Stomach (tissue), 4 donors: ENCODE results near the gene NCAPG.

Experiments
- EP300 ChIP-seq: sonication (generic); formaldehyde crosslinking; IDR thresholded peaks from one replicate; pipeline ENCODE4 v1.6.1; 2017; ENCODE audit warnings: antibody characterized with exemption
- TF ChIP-seq, protein P1 (sequence below), 7 experiments: fragments of 450-650 bp in 4 of 7; fragments of 200-600 bp in 3 of 7; sonication (generic) in 3 of 7; IDR thresholded peaks; one replicate each; pipeline ENCODE4 v1.5.1; 2016 to 2019; ENCODE audit warnings: antibody characterized with exemption in 7 of 7, control low read depth in 2 of 7, mild to moderate bottlenecking in 1 of 7

DNA sequence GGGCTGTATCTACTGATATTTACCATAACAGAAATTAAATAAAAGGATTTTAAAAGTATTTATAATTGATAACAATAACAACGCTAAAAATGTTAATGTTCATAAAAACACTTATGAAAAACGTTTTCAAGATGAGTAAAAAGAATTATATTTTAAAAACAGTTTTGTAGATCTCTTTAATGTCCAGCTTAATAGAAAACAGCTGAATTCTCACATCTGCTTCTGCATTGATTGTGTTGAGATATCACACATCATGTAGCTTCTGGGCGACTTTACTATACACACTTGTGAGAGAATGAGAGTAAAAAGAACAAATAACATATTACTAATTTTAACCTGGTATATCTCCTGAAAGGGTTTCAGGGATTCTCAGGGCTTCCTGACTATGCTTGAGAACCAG lies 83.6 kb downstream of the NCAPG start:
- TF ChIP-seq EP300: no peak
- TF ChIP-seq, protein P1, sequence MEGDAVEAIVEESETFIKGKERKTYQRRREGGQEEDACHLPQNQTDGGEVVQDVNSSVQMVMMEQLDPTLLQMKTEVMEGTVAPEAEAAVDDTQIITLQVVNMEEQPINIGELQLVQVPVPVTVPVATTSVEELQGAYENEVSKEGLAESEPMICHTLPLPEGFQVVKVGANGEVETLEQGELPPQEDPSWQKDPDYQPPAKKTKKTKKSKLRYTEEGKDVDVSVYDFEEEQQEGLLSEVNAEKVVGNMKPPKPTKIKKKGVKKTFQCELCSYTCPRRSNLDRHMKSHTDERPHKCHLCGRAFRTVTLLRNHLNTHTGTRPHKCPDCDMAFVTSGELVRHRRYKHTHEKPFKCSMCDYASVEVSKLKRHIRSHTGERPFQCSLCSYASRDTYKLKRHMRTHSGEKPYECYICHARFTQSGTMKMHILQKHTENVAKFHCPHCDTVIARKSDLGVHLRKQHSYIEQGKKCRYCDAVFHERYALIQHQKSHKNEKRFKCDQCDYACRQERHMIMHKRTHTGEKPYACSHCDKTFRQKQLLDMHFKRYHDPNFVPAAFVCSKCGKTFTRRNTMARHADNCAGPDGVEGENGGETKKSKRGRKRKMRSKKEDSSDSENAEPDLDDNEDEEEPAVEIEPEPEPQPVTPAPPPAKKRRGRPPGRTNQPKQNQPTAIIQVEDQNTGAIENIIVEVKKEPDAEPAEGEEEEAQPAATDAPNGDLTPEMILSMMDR (IDR thresholded peaks at IDR 0.05): no peak
